SK-N-SH (cell line): ENCODE data around the gene C1orf159. TPM values are rescaled to one million over a fixed set of nuclear protein-coding genes. Genes with fewer than 3 reads are reported as not detected.

Source experiments
- CTCF ChIA-PET: fragments of 300-600, 350-600 bp; formaldehyde crosslinking; extraction: SDS; loops from one replicate; lab custom pipeline; 2021; lab: Yijun Ruan, JAX
- POLR2A ChIA-PET: fragments of 350-600 bp; sonication (Branson Sonifier 250); formaldehyde crosslinking; extraction: SDS; loops from one replicate; lab custom pipeline; 2020; ENCODE audit warnings: antibody characterized with exemption, inconsistent platforms; lab: Yijun Ruan, JAX
- DNase-seq: peaks from one replicate; pipeline ENCODE4 v3.0.0; 2012
- H2AFZ ChIP-seq: fragments of 200-600 bp; sonication (generic); 2 replicates; pipeline ENCODE4 v1.8.1; 2016; ENCODE audit warnings: antibody characterized with exemption, mild to moderate bottlenecking, low read depth
- H3F3A ChIP-seq: fragments of 200-600 bp; sonication (generic); replicated peaks from 2 replicates; pipeline ENCODE3; 2016; ENCODE audit warnings: antibody characterized with exemption, mild to moderate bottlenecking; ENCODE audit not compliant: insufficient read depth
- H3K27ac ChIP-seq, 2 experiments: fragments of 200-500 bp in 1 of 2; fragments of 200-600 bp in 1 of 2; sonication (Bioruptor generic) in 1 of 2; sonication (generic), shearing (Covaris generic) in 1 of 2; 2 replicates each; pipeline versions ENCODE4 v1.5.1 to v1.6.1; 2014 to 2016; ENCODE audit warnings: low read depth in 2 of 2, inconsistent platforms in 1 of 2, low read length in 1 of 2, mild to moderate bottlenecking in 1 of 2, mixed read lengths in 1 of 2
- H3K27me3 ChIP-seq: fragments of 200-600 bp; sonication (generic), shearing (Covaris generic); 2 replicates; pipeline ENCODE4 v1.6.1; 2016; ENCODE audit warnings: mixed run types; ENCODE audit not compliant: insufficient read depth
- H3K36me3 ChIP-seq, 2 experiments: fragments of 200-500 bp in 1 of 2; fragments of 200-600 bp in 1 of 2; sonication (Bioruptor generic) in 1 of 2; sonication (generic) in 1 of 2; replicated peaks in 1 of 2; 2 replicates each; pipeline versions ENCODE3 to v1.5.1; 2014 to 2016; ENCODE audit warnings: low read length in 1 of 2, mild to moderate bottlenecking in 1 of 2; ENCODE audit not compliant: insufficient read depth in 2 of 2, control insufficient read depth in 1 of 2
- H3K4me1 ChIP-seq, 2 experiments: fragments of 200-500 bp in 1 of 2; fragments of 200-600 bp in 1 of 2; sonication (Bioruptor generic) in 1 of 2; sonication (generic), shearing (Covaris generic) in 1 of 2; 2 replicates each; pipeline versions ENCODE4 v1.5.1 to v1.6.1; 2014 to 2016; ENCODE audit warnings: low read depth in 1 of 2, low read length in 1 of 2, mixed run types in 1 of 2; ENCODE audit not compliant: insufficient read depth in 2 of 2, control insufficient read depth in 1 of 2
- H3K4me2 ChIP-seq: fragments of 200-600 bp; sonication (generic), shearing (Covaris generic); 2 replicates; pipeline ENCODE4 v1.6.1; 2017; ENCODE audit warnings: mixed run types
- H3K4me3 ChIP-seq, 2 experiments: fragments of 200-500 bp in 1 of 2; fragments of 200-600 bp in 1 of 2; sonication (Bioruptor generic) in 1 of 2; sonication (generic), shearing (Covaris generic) in 1 of 2; 2 replicates each; pipeline versions ENCODE4 v1.5.1 to v1.8.1; 2014 to 2016; ENCODE audit warnings: low read depth in 2 of 2, inconsistent platforms in 1 of 2, low read length in 1 of 2, mild to moderate bottlenecking in 1 of 2, mixed read lengths in 1 of 2, moderate library complexity in 1 of 2
- H3K79me2 ChIP-seq: fragments of 200-600 bp; sonication (generic); 2 replicates; pipeline ENCODE4 v1.8.1; 2017; ENCODE audit warnings: mild to moderate bottlenecking; ENCODE audit not compliant: insufficient read depth
- H3K9ac ChIP-seq: fragments of 200-600 bp; sonication (generic); 2 replicates; pipeline ENCODE4 v1.6.1; 2017; ENCODE audit warnings: mixed run types
- H3K9me2 ChIP-seq: fragments of 200-600 bp; sonication (generic); 2 replicates; pipeline ENCODE4 v1.6.1; 2017; ENCODE audit warnings: mixed run types
- H3K9me3 ChIP-seq: fragments of 200-600 bp; sonication (generic); 2 replicates; pipeline ENCODE4 v1.6.1; 2017; ENCODE audit warnings: mixed run types, mild to moderate bottlenecking, moderate library complexity
- H4K20me1 ChIP-seq: fragments of 200-600 bp; sonication (generic); 2 replicates; pipeline ENCODE4 v1.6.1; 2017; ENCODE audit warnings: mild to moderate bottlenecking, mixed run types; ENCODE audit not compliant: insufficient read depth
- CHD2 ChIP-seq: fragments of 150-350 bp; IDR thresholded peaks from 2 replicates; pipeline ENCODE4 v1.6.1; 2018; ENCODE audit warnings: low read length; ENCODE audit not compliant: partially characterized antibody
- CTCF ChIP-seq: fragments of 200-600 bp; sonication (generic); IDR thresholded peaks from 2 replicates; pipeline ENCODE4 v1.6.1; 2017; ENCODE audit warnings: antibody characterized with exemption, mild to moderate bottlenecking, moderate library complexity
- EP300 ChIP-seq, 2 experiments: IDR thresholded peaks; 2 replicates each; pipeline versions ENCODE4 v1.4.0 to v1.6.1; 2012; ENCODE audit warnings: borderline replicate concordance in 1 of 2, low read depth in 1 of 2, low read length in 1 of 2
- FOXJ3 ChIP-seq: sonication (generic); formaldehyde crosslinking; IDR thresholded peaks from 2 replicates; pipeline ENCODE4 v1.5.1; 2020; ENCODE audit warnings: mild to moderate bottlenecking, missing genetic modification reagents
- FOXM1 ChIP-seq: IDR thresholded peaks from 2 replicates; pipeline ENCODE4 v1.4.0; 2012; ENCODE audit warnings: low read depth, mild to moderate bottlenecking
- MEF2A ChIP-seq: IDR thresholded peaks from 2 replicates; pipeline ENCODE4 v1.4.0; 2012; ENCODE audit warnings: low read depth, borderline replicate concordance
- MXI1 ChIP-seq: IDR thresholded peaks from 2 replicates; pipeline ENCODE4 v1.6.1; 2012; ENCODE audit warnings: mild to moderate bottlenecking, low read depth, low read length, improper control_type of control experiment
- POLR2AphosphoS5 ChIP-seq: IDR thresholded peaks from 2 replicates; pipeline ENCODE4 v1.6.1; 2012; ENCODE audit warnings: low read depth, low read length
- RFX5 ChIP-seq: IDR thresholded peaks from 2 replicates; pipeline ENCODE4 v1.6.1; 2012; ENCODE audit warnings: mild to moderate bottlenecking, improper control_type of control experiment, low read length
- SMC3 ChIP-seq: IDR thresholded peaks from 2 replicates; pipeline ENCODE4 v1.6.1; 2012; ENCODE audit warnings: low read depth, low read length, improper control_type of control experiment
- TAF1 ChIP-seq: IDR thresholded peaks from 2 replicates; pipeline ENCODE4 v1.6.1; 2012; ENCODE audit warnings: low read depth, mild to moderate bottlenecking, low read length, moderate library complexity, borderline replicate concordance
- TEAD4 ChIP-seq: IDR thresholded peaks from 2 replicates; pipeline ENCODE4 v1.4.0; 2012; ENCODE audit warnings: mild to moderate bottlenecking, borderline replicate concordance; ENCODE audit not compliant: insufficient read depth
- YY1 ChIP-seq: IDR thresholded peaks from 2 replicates; pipeline ENCODE4 v1.4.0; 2012; ENCODE audit warnings: low read depth, mild to moderate bottlenecking
- WGBS: methylation state at CpG from one replicate; pipeline ENCODE4 v1.1.6; 2017; ENCODE audit warnings: low lambda C conversion rate; 5-methylcytosine and 5-hydroxymethylcytosine counted together
- polyA plus RNA-seq, 3 experiments: library from polyadenylated mRNA; depleted of rRNA; stranded (reverse); fragments of >200 nt; gene quantifications; 2 replicates each; pipeline ENCODE4 v1.2.3, GENCODE V29; 2012
- TF ChIP-seq, protein P1 (sequence below): IDR thresholded peaks from 2 replicates; pipeline ENCODE4 v1.4.0; 2012; ENCODE audit warnings: low read depth, borderline replicate concordance
- TF ChIP-seq, protein P2 (sequence below): IDR thresholded peaks from 2 replicates; pipeline ENCODE4 v1.4.0; 2012; ENCODE audit warnings: low read depth, borderline replicate concordance
- TF ChIP-seq, protein P3 (sequence below): IDR thresholded peaks from 2 replicates; pipeline ENCODE4; 2012
- TF ChIP-seq, protein P4 (sequence below): fragments of 150-350 bp; IDR thresholded peaks from 2 replicates; pipeline ENCODE4 v1.6.1; 2016; ENCODE audit warnings: mild to moderate bottlenecking, low read depth, low read length

The C1orf159 gene
- polyA plus RNA-seq, 1 of the 3 experiments (the other 2 are of a cell fraction), result 10.2 TPM

GRCh38 chr1:1053682-1054081 is 62.2 kb downstream of the C1orf159 start:
- no peaks in the 10 kb centered on the region for H3F3A ChIP-seq
- no peak overlapping the region for H3K4me3 ChIP-seq
- H4K20me1 ChIP-seq, result no peaks in the 10 kb centered on the region
- no peak for DNase-seq
- ChIA-PET CTCF (interaction anchor here (2.2 kb wide), 1 partner anchor 21 kb away, joined by 8 read pairs; no protein-coding TSS in a partner anchor), POLR2A (no interaction called here)
- H3K27ac ChIP-seq, result no peak overlapping the region
- H3K9me3 ChIP-seq, result no peaks in the 10 kb centered on the region
- H3K4me2 ChIP-seq, result no peak overlapping the region
- no peaks in the 10 kb centered on the region for H3K79me2 ChIP-seq
- no peaks in the 10 kb centered on the region for H3K9me2 ChIP-seq
- peaks cover 0 to 5% of the 10 kb centered on the region in 2 experiments for H3K36me3 ChIP-seq
- H3K4me1 ChIP-seq, result no peaks in the 10 kb centered on the region; a peak in 1 of 4 replicates
- 99% methylated on average over 7 of the region's 18 CpGs for WGBS
- TF ChIP-seq MEF2A, result no peak
- TF ChIP-seq TEAD4, result no peak
- TF ChIP-seq RFX5, result no peak
- TF ChIP-seq YY1, result no peak
- no peak for TF ChIP-seq EP300 (IDR thresholded peaks at IDR 0.05; ENCODE audit: borderline replicate concordance in 1 of 2, low read depth in 1 of 2, low read length in 1 of 2)
- TF ChIP-seq, protein P1, sequence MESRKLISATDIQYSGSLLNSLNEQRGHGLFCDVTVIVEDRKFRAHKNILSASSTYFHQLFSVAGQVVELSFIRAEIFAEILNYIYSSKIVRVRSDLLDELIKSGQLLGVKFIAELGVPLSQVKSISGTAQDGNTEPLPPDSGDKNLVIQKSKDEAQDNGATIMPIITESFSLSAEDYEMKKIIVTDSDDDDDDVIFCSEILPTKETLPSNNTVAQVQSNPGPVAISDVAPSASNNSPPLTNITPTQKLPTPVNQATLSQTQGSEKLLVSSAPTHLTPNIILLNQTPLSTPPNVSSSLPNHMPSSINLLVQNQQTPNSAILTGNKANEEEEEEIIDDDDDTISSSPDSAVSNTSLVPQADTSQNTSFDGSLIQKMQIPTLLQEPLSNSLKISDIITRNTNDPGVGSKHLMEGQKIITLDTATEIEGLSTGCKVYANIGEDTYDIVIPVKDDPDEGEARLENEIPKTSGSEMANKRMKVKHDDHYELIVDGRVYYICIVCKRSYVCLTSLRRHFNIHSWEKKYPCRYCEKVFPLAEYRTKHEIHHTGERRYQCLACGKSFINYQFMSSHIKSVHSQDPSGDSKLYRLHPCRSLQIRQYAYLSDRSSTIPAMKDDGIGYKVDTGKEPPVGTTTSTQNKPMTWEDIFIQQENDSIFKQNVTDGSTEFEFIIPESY, result no peak
- no peak for TF ChIP-seq MXI1
- no peak for TF ChIP-seq FOXM1
- TF ChIP-seq CHD2, result no peak
- TF ChIP-seq TAF1, result no peak
- TF ChIP-seq, protein P2, sequence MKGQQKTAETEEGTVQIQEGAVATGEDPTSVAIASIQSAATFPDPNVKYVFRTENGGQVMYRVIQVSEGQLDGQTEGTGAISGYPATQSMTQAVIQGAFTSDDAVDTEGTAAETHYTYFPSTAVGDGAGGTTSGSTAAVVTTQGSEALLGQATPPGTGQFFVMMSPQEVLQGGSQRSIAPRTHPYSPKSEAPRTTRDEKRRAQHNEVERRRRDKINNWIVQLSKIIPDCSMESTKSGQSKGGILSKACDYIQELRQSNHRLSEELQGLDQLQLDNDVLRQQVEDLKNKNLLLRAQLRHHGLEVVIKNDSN, result no peak
- TF ChIP-seq, protein P3, sequence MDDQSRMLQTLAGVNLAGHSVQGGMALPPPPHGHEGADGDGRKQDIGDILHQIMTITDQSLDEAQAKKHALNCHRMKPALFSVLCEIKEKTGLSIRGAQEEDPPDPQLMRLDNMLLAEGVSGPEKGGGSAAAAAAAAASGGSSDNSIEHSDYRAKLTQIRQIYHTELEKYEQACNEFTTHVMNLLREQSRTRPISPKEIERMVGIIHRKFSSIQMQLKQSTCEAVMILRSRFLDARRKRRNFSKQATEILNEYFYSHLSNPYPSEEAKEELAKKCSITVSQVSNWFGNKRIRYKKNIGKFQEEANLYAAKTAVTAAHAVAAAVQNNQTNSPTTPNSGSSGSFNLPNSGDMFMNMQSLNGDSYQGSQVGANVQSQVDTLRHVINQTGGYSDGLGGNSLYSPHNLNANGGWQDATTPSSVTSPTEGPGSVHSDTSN, result no peak
- no peak for TF ChIP-seq POLR2AphosphoS5
- TF ChIP-seq, protein P4, sequence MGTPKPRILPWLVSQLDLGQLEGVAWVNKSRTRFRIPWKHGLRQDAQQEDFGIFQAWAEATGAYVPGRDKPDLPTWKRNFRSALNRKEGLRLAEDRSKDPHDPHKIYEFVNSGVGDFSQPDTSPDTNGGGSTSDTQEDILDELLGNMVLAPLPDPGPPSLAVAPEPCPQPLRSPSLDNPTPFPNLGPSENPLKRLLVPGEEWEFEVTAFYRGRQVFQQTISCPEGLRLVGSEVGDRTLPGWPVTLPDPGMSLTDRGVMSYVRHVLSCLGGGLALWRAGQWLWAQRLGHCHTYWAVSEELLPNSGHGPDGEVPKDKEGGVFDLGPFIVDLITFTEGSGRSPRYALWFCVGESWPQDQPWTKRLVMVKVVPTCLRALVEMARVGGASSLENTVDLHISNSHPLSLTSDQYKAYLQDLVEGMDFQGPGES, result no peak
- no peak for TF ChIP-seq CTCF
- no peak for TF ChIP-seq SMC3
- no peak for TF ChIP-seq FOXJ3 (CRISPR knock-in tag)
- H3K9ac ChIP-seq, result no peak overlapping the region
- peaks cover 9% of the 10 kb centered on the region; the same call in 1 of the 2 replicates for H3K27me3 ChIP-seq
- H2AFZ ChIP-seq, result no peak overlapping the region
